GM23338 (cell line): ENCODE data around the gene HTT.

Experiments used
- CREB1 ChIP-seq: fragments of 250-450 bp; sonication (Bioruptor Pico); IDR thresholded peaks from 2 replicates; pipeline ENCODE4 v1.5.0; 2020; ENCODE audit warnings: low read depth, mild to moderate bottlenecking, moderate library complexity
- EZH2 ChIP-seq: fragments of 200-600 bp; sonication (generic); IDR thresholded peaks from one replicate; pipeline ENCODE4 v1.8.0; 2017; ENCODE audit warnings: antibody characterized with exemption, mild to moderate bottlenecking, low read depth; ENCODE audit not compliant: unreplicated experiment
- JUNB ChIP-seq: IDR thresholded peaks from one replicate; pipeline ENCODE4 v1.6.1; 2016; ENCODE audit warnings: antibody characterized with exemption; ENCODE audit not compliant: unreplicated experiment
- POLR2AphosphoS5 ChIP-seq: IDR thresholded peaks from 2 replicates; pipeline ENCODE4 v1.6.1; 2016; ENCODE audit warnings: antibody characterized with exemption, low read depth
- STAT1 ChIP-seq: IDR thresholded peaks from one replicate; pipeline ENCODE4 v1.6.1; 2016; ENCODE audit warnings: antibody characterized with exemption; ENCODE audit not compliant: unreplicated experiment
- TF ChIP-seq, protein P1 (sequence below), 2 experiments: fragments of 200-600 bp in 1 of 2; sonication (generic) in 1 of 2; conservative IDR thresholded peaks; 2 replicates each; pipeline versions ENCODE4 v1.5.1 to v1.6.1; 2016 to 2017; ENCODE audit warnings: antibody characterized with exemption in 2 of 2, low read depth in 2 of 2, mild to moderate bottlenecking in 2 of 2, moderate library complexity in 1 of 2
- TF ChIP-seq, protein P2 (sequence below): IDR thresholded peaks from one replicate; pipeline ENCODE4 v1.6.1; 2018; ENCODE audit warnings: antibody characterized with exemption; ENCODE audit not compliant: unreplicated experiment

DNA sequence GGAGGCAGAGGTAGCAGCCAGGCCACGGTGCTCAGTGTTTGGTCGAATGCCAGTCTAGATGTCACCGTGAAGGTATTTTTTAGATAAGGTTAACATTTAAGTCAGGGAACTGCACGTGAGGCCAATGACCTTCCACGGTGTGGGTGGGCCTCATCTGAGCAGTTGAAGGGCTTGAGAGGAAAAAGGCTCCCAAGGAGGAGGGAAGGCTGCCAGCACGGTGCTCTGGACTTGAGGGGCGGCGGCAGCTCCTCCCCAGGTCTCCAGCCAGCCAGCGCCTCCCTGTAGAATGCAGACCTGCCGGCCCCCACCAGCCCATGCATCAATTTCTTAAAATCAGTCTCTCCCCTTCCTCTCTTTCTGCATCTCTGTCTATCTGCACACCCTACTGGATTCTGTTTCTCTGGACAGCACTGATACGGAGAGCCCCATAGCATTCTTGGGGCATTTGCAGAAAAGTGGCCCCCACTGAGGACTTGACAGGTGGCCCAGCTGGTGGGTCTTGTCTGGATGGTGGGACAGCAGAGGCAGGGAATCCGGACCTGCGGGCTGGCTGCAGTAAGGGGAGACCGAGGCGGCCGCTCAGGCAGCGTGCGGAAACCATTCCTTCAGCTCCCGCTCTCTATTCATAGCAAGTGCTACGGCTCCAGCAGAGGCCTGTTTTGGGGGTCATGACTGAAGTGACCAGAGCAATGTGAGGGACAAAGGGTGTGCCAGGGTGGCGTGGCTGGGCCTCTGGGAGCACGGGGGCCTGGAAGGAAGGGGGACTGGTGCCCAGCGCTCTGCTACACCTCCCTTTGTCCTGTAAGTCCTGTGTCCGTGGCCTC lies 210.5 kb downstream of the HTT start:
- no peak for TF ChIP-seq POLR2AphosphoS5
- TF ChIP-seq EZH2 = no peak
- TF ChIP-seq, protein P1, sequence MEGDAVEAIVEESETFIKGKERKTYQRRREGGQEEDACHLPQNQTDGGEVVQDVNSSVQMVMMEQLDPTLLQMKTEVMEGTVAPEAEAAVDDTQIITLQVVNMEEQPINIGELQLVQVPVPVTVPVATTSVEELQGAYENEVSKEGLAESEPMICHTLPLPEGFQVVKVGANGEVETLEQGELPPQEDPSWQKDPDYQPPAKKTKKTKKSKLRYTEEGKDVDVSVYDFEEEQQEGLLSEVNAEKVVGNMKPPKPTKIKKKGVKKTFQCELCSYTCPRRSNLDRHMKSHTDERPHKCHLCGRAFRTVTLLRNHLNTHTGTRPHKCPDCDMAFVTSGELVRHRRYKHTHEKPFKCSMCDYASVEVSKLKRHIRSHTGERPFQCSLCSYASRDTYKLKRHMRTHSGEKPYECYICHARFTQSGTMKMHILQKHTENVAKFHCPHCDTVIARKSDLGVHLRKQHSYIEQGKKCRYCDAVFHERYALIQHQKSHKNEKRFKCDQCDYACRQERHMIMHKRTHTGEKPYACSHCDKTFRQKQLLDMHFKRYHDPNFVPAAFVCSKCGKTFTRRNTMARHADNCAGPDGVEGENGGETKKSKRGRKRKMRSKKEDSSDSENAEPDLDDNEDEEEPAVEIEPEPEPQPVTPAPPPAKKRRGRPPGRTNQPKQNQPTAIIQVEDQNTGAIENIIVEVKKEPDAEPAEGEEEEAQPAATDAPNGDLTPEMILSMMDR (conservative IDR thresholded peaks at IDR 0.05; ENCODE audit: low read depth in 2 of 2) = no peak
- TF ChIP-seq, protein P2, sequence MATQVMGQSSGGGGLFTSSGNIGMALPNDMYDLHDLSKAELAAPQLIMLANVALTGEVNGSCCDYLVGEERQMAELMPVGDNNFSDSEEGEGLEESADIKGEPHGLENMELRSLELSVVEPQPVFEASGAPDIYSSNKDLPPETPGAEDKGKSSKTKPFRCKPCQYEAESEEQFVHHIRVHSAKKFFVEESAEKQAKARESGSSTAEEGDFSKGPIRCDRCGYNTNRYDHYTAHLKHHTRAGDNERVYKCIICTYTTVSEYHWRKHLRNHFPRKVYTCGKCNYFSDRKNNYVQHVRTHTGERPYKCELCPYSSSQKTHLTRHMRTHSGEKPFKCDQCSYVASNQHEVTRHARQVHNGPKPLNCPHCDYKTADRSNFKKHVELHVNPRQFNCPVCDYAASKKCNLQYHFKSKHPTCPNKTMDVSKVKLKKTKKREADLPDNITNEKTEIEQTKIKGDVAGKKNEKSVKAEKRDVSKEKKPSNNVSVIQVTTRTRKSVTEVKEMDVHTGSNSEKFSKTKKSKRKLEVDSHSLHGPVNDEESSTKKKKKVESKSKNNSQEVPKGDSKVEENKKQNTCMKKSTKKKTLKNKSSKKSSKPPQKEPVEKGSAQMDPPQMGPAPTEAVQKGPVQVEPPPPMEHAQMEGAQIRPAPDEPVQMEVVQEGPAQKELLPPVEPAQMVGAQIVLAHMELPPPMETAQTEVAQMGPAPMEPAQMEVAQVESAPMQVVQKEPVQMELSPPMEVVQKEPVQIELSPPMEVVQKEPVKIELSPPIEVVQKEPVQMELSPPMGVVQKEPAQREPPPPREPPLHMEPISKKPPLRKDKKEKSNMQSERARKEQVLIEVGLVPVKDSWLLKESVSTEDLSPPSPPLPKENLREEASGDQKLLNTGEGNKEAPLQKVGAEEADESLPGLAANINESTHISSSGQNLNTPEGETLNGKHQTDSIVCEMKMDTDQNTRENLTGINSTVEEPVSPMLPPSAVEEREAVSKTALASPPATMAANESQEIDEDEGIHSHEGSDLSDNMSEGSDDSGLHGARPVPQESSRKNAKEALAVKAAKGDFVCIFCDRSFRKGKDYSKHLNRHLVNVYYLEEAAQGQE = no peak
- no peak for TF ChIP-seq CREB1 (CRISPR knock-in tag)
- no peak for TF ChIP-seq JUNB
- TF ChIP-seq STAT1 = no peak
